Panc1 (cell line): ENCODE results near the gene HRH3.

Source experiments
- CTCF ChIP-seq: fragments of 450-650 bp; IDR thresholded peaks from 2 replicates; pipeline ENCODE4 v1.5.1; 2017; ENCODE audit warnings: mild to moderate bottlenecking
- POLR2AphosphoS5 ChIP-seq: IDR thresholded peaks from 2 replicates; pipeline ENCODE4 v1.6.1; 2012; ENCODE audit warnings: mild to moderate bottlenecking, low read depth, low read length, moderate library complexity

GRCh38 chr20:62193079-62194025 lies 26.7 kb downstream of the HRH3 start:
- no peak for TF ChIP-seq CTCF
- TF ChIP-seq POLR2AphosphoS5 = no peak
